ENCODE data around the gene TTLL8.

TTLL8 gene

DNA sequence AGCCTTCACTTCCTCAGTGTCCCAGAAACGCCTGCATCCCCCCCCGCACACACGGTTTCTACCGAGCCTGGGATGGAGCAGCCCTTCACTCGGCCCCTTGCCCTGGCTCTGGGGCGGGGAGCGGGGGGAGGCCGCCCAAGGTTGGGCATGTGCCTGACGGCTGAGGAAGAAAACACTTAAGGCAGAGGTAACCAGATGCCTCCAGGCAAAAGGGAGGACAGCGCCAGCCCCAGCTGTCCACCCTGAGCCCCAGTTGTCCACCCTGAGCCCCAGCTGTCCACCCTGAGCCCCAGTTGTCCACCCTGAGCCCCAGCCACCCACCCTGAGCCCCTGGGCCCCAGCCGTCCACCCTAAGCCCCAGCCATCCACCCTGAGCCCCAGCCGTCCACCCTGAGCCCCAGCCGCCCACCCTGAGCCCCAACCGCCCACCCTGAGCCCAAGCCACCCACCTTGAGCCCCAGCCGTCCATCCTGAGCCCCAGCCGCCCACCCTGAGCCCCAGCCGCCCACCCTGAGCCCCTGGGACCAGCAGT is 3.8 kb upstream of the TTLL8 start:
- no peak overlapping the region for H3K4me3 Mint-ChIP-seq
- peaks cover 33% of the 10 kb centered on the region for H3K27me3 Mint-ChIP-seq
- no peak overlapping the region for H3K27ac Mint-ChIP-seq
- H3K4me1 Mint-ChIP-seq (ENCODE audit: low read depth) = peaks cover 11% of the 10 kb centered on the region
- no peaks in the 10 kb centered on the region for H3K9me3 Mint-ChIP-seq
- intact Hi-C loops (cut with micrococcal nuclease) = no loop called here
- H3K36me3 Mint-ChIP-seq (ENCODE audit: low read depth) = no peaks in the 10 kb centered on the region

DNA sequence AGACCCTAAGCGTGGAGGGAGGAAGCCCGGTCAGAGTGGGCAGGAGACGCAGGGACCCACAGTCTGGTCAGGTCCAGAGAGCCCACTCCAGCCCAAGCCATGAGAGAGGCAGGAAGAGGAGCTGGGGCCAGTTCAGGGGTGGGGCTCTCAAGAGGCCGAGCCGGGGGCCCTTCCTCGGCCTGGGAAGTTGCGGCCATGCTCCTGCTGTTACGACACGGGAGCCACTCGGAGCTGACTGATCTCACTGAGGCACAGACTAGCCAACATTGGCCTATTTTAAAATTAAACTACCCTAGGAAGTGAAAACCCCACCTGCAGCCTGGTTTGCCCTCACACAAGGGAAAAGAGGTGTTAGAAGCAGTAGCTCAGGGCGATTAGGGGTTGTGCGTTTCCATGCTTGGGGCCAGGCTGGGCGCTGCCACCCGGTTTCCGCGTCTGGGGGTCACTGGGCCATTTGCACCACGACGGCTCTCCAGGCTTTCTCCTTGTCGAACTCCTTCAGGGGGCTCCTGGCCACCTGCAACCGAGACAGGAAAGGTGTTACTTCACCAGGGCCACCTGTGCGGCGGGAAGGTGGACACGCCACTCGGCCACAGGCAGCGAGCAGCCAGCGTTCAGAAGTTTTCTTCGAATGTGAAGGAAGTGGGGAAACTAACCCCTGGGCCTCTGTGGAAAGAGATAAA is 3.2 kb upstream of the TTLL8 start:
- peaks cover 36% of the 10 kb centered on the region for H3K27me3 Mint-ChIP-seq
- no peak overlapping the region for H3K4me3 Mint-ChIP-seq

DNA sequence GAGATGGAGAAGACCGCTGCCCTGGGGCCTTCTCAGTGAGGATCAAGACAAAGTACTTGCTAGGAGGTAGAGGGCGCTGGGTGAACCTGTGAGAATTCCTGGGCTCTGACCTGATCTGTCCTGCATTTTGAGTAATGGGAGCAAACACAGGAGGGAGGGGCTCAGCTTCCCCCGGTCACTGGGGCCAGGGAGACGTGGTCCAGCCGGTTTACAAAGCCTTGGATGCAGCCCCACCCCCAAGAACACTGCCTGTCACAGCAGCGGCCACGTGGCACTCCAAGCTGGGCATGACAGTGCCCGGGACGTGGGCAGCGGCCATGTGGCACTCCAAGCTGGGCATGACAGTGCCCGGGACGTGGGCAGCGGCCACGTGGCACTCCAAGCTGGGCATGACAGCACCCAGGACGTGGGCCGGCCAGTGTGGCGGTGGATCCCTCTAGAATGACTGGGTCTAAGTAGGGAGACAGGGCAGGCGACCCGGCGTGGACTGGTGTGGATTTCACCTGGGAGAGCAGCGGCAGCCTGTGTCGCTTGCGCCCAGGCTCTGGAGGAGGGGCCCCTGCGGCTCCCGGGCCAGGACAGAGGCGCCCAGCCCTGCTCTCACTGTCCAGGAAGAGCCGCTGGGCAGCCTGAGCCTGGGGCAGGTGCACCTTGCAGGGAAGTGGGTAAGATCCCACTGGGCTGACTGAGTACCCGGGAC is 2.5 kb upstream of the TTLL8 start:
- peaks cover 11% of the 10 kb centered on the region for H3K4me1 Mint-ChIP-seq (ENCODE audit: low read depth)
- H3K4me3 Mint-ChIP-seq = no peak overlapping the region
- H3K36me3 Mint-ChIP-seq (ENCODE audit: low read depth) = no peaks in the 10 kb centered on the region
- no peak overlapping the region for H3K27ac Mint-ChIP-seq
- peaks cover 39% of the 10 kb centered on the region for H3K27me3 Mint-ChIP-seq
- H3K9me3 Mint-ChIP-seq = no peaks in the 10 kb centered on the region
- intact Hi-C loops (cut with micrococcal nuclease) = no loop called here

More for the DNA sequence above, 3.2 kb upstream of the TTLL8 start:
- no peak overlapping the region for H3K27ac Mint-ChIP-seq
- H3K9me3 Mint-ChIP-seq = no peaks in the 10 kb centered on the region
- H3K36me3 Mint-ChIP-seq (ENCODE audit: low read depth) = no peaks in the 10 kb centered on the region
- intact Hi-C loops (cut with micrococcal nuclease) = no loop called here
- peaks cover 11% of the 10 kb centered on the region for H3K4me1 Mint-ChIP-seq (ENCODE audit: low read depth)

DNA sequence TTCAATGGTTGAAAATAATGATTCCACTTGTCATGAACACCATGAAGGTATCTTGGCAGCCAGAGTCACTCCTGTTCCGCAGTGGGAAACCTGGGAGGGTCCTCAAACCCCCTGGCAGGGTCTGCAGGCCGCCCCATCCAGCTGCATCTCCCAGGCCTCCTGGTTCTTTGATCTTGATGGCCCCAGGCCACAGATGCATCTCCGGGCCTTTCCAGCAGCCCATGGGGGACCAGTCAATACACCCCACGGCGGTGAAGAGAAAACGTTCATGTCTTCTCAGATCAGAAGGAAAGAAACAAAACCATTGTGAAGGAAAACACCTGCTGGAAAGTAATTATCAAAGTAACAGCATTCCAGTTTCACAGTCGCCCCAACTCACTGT is 1.8 kb upstream of the TTLL8 start:
- Mint-ChIP-seq H3K9me3 (no peaks in the 10 kb centered on the region), H3K27ac (no peak overlapping the region), H3K4me1 (ENCODE audit: low read depth) (peaks cover 11% of the 10 kb centered on the region), H3K27me3 (peaks cover 43% of the 10 kb centered on the region), H3K4me3 (no peak overlapping the region), H3K36me3 (ENCODE audit: low read depth) (no peaks in the 10 kb centered on the region)
- intact Hi-C loops (cut with micrococcal nuclease) = no loop called here

DNA sequence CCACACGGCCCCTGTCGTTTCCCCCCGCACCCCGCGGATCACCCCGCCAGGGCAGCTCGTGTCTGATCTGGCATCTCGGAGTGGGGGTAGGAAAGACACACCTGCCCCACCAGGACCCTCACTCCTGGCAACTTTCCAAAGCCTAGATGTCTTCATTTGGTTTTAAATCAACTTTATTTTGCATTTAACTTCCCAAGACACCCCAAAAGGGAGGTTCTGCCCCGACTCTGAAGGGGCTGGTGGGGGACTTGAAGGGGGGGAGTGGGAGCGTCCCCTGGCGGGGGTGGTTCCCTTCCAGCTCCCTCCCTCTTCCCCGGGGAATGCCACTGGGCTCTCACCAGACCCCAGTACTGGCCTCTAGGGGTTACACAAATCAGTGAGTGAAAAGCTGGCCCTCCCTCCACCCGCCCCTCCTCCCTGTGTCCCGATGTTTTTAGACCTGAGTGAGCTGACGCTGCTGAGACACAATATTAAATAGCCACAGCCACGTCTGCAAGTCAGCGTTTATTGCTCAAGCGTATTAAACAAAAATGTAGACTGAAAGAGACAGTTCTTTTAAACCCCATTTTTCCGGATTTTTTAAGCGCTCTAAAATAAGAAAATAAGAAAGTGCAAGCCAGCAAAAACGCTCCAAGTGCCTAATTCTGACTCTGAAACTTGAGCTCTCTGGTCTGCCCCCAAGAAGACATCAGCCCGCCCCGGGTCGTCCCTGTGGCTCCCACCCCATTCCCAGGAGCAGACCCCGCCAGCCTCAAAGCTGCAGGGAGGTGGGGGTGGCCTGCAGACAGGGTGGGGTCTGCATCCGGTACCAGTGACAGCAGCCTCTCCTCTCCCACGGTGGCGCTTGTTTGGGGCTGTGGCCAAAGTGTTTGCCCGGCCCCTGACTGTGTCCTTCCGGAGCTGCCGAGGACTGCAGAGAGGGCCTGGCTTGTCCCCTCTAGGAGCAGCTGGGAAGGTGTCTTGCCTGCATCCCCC is 1.1 kb upstream of the TTLL8 start:
- no peak overlapping the region for H3K27ac Mint-ChIP-seq
- intact Hi-C loops (cut with micrococcal nuclease) = no loop called here
- peaks cover 47% of the 10 kb centered on the region for H3K27me3 Mint-ChIP-seq
- H3K4me3 Mint-ChIP-seq = no peak overlapping the region
- no peaks in the 10 kb centered on the region for H3K36me3 Mint-ChIP-seq (ENCODE audit: low read depth)
- peaks cover 11% of the 10 kb centered on the region for H3K4me1 Mint-ChIP-seq (ENCODE audit: low read depth)
- peaks cover 1% of the 10 kb centered on the region for H3K9me3 Mint-ChIP-seq

DNA sequence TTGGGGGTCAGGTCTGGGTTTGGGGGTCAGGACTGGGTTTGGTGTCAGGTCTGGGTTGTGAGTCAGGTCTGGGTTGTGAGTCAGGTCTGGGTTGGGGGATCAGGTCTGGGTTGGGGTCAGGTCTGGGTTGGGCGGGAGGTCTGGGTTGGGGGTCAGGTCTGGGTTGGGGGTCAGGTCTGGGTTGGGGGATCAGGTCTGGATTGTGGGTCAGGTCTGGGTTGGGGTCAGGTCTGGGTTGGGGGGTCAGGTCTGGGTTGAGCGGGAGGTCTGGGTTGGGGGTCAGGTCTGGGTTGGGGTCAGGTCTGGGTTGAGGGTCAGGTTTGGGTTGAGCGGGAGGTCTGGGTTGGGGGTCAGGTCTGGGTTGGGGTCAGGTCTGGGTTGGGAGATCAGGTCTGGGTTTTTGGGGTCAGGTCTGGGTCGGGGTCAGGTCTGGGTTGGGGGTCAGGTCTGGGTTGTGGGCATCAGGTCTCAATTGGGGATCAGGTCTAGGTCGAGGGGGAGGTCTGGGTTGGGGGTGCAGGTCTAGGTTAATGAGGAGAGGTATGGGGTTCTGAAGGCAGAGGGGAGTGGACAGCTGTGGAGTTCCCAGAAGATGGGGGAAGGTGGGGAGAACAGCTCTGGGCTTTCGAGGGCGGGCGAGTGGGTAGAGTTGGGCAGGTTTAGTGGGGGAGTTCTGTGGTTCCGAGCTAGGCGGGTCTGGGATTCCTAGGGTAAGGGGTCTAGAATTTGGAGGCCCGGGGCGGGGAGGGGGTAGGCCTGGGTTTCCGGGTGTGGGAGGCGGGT is 629 bp downstream of the TTLL8 start:
- Mint-ChIP-seq H3K27me3 (peaks cover 53% of the 10 kb centered on the region), H3K27ac (no peak overlapping the region), H3K36me3 (ENCODE audit: low read depth) (no peaks in the 10 kb centered on the region), H3K4me3 (no peak overlapping the region), H3K9me3 (peaks cover 9% of the 10 kb centered on the region), H3K4me1 (ENCODE audit: low read depth) (peaks cover 11% of the 10 kb centered on the region)
- intact Hi-C loops (cut with micrococcal nuclease) = no loop called here

DNA sequence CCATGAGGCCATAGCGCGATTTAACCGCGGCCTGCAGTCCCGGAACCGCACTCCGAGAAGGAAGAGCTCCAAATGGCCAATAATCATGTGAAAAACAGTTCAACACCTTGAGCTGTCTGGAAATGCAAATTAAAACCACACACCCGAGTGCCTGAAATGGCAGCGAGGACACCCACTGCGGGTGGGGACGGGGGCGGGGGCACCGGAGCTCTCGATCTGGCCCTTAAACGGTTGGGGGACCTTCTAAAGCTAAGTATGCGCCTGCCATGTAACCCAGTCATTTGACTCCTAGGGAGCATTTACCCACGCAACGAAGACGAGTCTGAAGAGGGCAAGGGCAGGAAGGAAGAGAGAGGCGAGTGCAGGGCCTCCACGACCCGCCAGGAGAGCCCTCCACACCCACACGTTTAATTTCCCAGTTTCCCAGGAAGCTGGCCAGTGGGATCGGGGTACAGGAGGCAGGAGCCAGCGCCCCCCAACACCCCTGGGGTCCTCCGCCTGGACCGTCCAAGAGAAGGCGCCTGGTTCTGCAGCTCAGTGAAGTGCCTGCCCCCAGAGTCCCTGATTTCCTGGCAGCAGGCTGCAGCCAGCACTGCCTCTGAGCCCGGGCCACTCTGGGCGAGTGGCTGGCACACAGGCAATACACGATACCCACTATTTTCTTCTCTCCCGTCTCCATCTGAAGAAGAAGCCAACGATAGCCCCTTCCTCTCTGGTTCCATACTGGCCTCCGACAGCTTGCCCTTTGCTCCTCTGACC is 1.7 kb downstream of the TTLL8 start:
- Mint-ChIP-seq H3K27ac (no peak overlapping the region), H3K4me3 (no peak overlapping the region), H3K27me3 (peaks cover 52% of the 10 kb centered on the region)

DNA sequence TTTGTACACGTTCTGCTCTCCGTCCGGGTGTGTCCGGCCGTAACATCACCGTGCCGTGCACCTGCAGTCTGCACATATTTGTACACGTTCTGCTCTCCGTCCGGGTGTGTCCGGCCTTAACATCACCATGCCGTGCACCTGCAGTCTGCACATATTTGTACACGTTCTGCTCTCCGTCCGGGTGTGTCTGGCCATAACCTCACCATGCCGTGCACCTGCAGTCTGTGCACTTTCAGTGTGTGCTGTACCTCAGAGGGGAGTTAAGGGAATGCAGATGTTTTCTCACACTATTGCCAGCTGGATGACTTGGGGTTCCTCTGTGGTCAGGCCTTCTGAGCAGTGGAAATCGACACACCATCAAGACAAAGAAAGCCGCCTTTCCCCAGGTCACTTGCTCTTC is 4.2 kb downstream of the TTLL8 start:
- Mint-ChIP-seq H3K27me3 (peaks cover 36% of the 10 kb centered on the region), H3K36me3 (ENCODE audit: low read depth) (no peaks in the 10 kb centered on the region), H3K4me3 (no peak overlapping the region), H3K4me1 (ENCODE audit: low read depth) (no peaks in the 10 kb centered on the region), H3K27ac (no peak overlapping the region), H3K9me3 (peaks cover 9% of the 10 kb centered on the region)
- intact Hi-C loops (cut with micrococcal nuclease) = no loop called here

More for the DNA sequence above, 1.7 kb downstream of the TTLL8 start:
- intact Hi-C loops (cut with micrococcal nuclease) = no loop called here
- peaks cover 9% of the 10 kb centered on the region for H3K9me3 Mint-ChIP-seq
- H3K4me1 Mint-ChIP-seq (ENCODE audit: low read depth) = peaks cover 8% of the 10 kb centered on the region
- no peaks in the 10 kb centered on the region for H3K36me3 Mint-ChIP-seq (ENCODE audit: low read depth)

DNA sequence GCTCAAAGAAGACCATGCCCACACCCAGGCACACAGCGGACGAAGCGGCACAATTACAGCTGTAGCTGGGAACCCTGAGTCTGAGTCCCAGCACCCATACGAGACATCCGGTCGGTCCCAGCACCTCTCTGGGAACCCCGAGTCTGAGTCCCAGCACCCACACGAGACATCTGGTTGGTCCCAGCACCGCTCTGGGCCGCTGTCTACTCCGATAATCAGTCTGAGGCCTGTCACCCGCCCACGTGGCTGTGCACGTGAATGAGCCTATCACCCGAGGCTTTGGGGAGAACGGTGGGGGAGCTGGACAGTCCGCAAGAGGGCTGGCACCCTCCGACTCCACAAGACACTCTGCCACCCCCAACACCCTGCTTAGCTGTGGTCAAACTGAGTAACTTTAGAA is 6.2 kb downstream of the TTLL8 start:
- H3K4me1 Mint-ChIP-seq (ENCODE audit: low read depth) = no peaks in the 10 kb centered on the region

DNA sequence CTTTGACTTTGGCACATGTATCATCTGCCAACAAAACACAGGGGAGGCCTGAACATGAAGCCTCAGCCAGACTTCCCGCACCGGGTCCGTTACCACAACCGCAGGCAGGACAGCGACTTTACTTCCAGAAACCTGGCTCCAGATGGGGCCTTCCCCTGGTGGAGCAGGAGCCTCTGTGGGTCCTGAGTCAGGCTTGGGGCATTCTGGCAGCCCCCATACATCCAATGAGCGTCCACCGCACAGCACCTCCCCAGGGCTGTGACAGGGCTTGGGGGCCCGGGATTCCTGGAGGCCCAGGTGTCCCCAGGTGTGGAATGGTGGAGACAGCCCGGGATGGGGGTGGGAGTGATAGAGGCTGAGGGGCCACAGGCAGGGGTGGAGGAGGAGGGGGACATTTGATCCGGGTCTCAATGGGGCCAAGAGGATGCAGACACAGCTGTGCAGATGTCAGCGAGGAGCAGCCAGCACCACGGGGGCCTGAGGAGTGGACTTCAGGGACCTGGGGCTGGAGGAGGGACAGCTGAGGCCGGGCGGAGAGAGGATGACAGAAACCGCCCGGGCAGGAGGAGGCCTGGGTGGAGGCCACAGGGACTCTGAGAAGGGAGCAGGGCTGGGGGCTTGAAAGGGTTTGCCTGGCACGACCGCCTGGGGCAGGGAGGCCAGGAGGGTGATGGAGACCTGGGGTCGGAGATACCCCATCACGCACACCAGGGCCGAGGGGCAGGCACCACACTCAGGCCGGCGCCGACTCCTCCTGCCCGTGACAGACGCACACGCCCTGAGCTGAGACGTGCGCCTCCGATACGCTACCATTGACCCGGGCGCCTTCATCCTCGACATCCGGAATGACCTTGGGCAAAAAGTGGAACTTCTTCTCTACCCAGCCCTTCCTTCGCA is 8.6 kb downstream of the TTLL8 start:
- intact Hi-C loops (cut with micrococcal nuclease) = no loop called here
- peaks cover 9% of the 10 kb centered on the region for H3K9me3 Mint-ChIP-seq
- H3K4me1 Mint-ChIP-seq (ENCODE audit: low read depth) = no peaks in the 10 kb centered on the region
- no peaks in the 10 kb centered on the region for H3K36me3 Mint-ChIP-seq (ENCODE audit: low read depth)
- no peak overlapping the region for H3K27ac Mint-ChIP-seq
- no peak overlapping the region for H3K4me3 Mint-ChIP-seq
- peaks cover 24% of the 10 kb centered on the region for H3K27me3 Mint-ChIP-seq

More for the DNA sequence above, 6.2 kb downstream of the TTLL8 start:
- H3K27me3 Mint-ChIP-seq = peaks cover 23% of the 10 kb centered on the region
- no peak overlapping the region for H3K4me3 Mint-ChIP-seq
- peaks cover 9% of the 10 kb centered on the region for H3K9me3 Mint-ChIP-seq
- no peak overlapping the region for H3K27ac Mint-ChIP-seq
- H3K36me3 Mint-ChIP-seq (ENCODE audit: low read depth) = no peaks in the 10 kb centered on the region
- intact Hi-C loops (cut with micrococcal nuclease) = no loop called here

DNA sequence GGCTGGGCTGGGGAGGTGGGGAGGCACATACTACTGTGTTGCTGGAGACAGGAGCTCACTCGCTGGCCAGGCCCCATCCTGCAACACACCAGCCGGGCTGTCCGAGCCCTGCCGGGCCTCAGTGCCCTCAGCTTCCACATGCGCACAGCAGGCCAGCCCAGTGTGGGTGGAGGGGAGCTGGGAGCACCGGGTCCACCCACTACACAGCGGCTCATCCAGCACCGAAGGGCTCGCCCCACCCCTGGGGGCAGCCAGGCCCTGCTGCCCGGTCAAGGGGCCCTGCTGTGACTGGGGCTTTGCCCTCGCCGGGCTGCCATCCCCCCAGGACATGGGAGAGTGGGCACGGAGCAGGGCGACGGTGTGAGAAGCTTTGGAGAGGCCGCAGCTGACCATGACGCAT is 9.3 kb downstream of the TTLL8 start:
- peaks cover 4% of the 10 kb centered on the region for H3K9me3 Mint-ChIP-seq
- H3K36me3 Mint-ChIP-seq (ENCODE audit: low read depth) = no peaks in the 10 kb centered on the region
- H3K4me1 Mint-ChIP-seq (ENCODE audit: low read depth) = no peaks in the 10 kb centered on the region
- no peak overlapping the region for H3K4me3 Mint-ChIP-seq
- peaks cover 26% of the 10 kb centered on the region for H3K27me3 Mint-ChIP-seq
- no peak overlapping the region for H3K27ac Mint-ChIP-seq
- intact Hi-C loops (cut with micrococcal nuclease) = no loop called here

Measured in dendritic cell treated with granulocyte-macrophage colony-stimulating factor and Interleukin-4, amounts not matched to agents 40 ng/mL and 50 ng/mL, for 4 days (primary cell).